ENCODE results near the gene C5orf24.
"Not testable (repeated sequence)": the region's sequence is repeated elsewhere in the genome, so short reads cannot be mapped to it uniquely, and the experiment has no call there.

DNA sequence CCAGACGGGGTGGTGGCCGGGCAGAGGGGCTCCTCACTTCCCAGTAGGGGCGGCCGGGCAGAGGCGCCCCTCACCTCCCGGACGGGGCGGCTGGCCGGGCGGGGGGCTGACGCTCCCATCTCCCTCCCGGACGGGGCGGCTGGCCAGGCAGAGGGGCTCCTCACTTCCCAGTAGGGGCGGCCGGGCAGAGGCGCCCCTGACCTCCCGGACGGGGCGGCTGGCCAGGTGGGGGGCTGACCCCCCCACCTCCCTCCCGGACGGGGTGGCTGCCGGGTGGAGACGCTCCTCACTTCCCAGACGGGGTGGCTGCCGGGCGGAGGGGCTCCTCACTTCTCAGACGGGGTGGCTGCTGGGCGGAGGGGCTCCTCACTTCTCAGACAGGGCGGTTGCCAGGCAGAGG, 35.9 kb downstream of the C5orf24 start:
- TF ChIP-seq, protein P1, sequence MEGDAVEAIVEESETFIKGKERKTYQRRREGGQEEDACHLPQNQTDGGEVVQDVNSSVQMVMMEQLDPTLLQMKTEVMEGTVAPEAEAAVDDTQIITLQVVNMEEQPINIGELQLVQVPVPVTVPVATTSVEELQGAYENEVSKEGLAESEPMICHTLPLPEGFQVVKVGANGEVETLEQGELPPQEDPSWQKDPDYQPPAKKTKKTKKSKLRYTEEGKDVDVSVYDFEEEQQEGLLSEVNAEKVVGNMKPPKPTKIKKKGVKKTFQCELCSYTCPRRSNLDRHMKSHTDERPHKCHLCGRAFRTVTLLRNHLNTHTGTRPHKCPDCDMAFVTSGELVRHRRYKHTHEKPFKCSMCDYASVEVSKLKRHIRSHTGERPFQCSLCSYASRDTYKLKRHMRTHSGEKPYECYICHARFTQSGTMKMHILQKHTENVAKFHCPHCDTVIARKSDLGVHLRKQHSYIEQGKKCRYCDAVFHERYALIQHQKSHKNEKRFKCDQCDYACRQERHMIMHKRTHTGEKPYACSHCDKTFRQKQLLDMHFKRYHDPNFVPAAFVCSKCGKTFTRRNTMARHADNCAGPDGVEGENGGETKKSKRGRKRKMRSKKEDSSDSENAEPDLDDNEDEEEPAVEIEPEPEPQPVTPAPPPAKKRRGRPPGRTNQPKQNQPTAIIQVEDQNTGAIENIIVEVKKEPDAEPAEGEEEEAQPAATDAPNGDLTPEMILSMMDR (IDR thresholded peaks at IDR 0.05; ENCODE audit: borderline replicate concordance, extremely low read depth, low read length, poor library complexity, severe bottlenecking): not testable (repeated sequence)
- not testable (repeated sequence) for TF ChIP-seq EZH2 (IDR thresholded peaks at IDR 0.05; ENCODE audit: borderline replicate concordance, low read depth, low read length, severe bottlenecking)
